ENCODE measurements around the gene RAI1.
A peak's percentile ranks its signal among the peaks of the same experiment; 100 is the strongest.

The RAI1 gene

DNA sequence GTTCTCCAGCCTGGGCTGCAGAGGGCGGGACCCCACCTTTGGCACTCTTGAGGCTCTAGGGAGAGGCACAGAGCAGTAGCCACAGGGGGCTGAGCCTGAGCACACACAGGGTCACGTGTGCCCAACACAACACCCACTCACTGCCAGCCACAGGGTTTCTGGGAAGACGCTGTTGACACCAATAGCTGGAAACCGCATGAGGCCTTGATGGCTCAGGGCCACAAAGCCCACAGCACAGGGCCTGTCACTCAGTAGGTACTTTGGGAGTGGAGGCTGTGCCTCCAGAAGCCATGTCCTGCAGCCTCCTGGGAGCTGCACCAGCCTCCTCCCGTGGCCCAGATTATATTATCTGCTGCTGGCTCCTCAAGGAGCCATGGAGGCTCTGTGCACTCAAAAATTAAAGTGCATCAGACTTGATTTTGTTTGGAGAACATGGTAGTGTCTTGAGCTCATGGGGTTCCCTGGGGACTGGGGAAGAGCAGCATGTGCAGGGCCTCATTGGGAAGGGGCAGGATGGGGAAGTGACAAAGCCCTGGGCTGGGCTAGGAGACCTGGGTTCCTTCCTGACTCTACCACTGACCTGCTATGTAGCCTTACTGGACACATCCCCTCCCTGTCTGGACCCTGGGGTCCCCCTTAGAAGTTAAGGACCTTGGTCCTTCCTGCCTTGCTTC, 168.0 kb downstream of the RAI1 start:
- peaks cover 0 to 12% (median 0%) of the 10 kb centered on the region in 11 experiments; a peak in 1 of 22 replicates for H3K36me3 ChIP-seq
- peaks cover 66 to 89% (median 76%) of the 10 kb centered on the region in 10 experiments for H3K4me1 ChIP-seq
- H4K20me1 ChIP-seq, result no peaks in the 10 kb centered on the region
- 0 out of 20 replicates have a peak overlapping the region, but pooled peaks of 1 of the 10 experiments have one; percentile 5 for H3K4me3 ChIP-seq
- no peak for TF ChIP-seq Cebpa-rat (IDR thresholded peaks at IDR 0.05)
- no peaks in the 10 kb centered on the region for H3K9me3 ChIP-seq (replicated peaks in 1 of 11)
- H3K27ac ChIP-seq, result peak overlapping the region; percentile 52 to 92 (median 83); a peak in 21 of 22 replicates
- H3K4me2 ChIP-seq, result peak overlapping the region; percentile 76 to 95 (median 90)
- H3K27me3 ChIP-seq, result no peaks in the 10 kb centered on the region
- peak overlapping the region; percentile 23 to 78 (median 63); a peak in 21 of 22 replicates for H3K9ac ChIP-seq

GRCh38 chr17:17849845-17850373, 168.7 kb downstream of the RAI1 start:
- peaks cover 0 to 12% (median 0%) of the 10 kb centered on the region in 11 experiments; a peak in 1 of 22 replicates for H3K36me3 ChIP-seq
- H3K4me3 ChIP-seq, result 0 out of 20 replicates have a peak overlapping the region, but pooled peaks of 1 of the 10 experiments have one; percentile 5
- H3K9ac ChIP-seq, result peak overlapping the region; percentile 23 to 78 (median 63); a peak in 21 of 22 replicates
- no peaks in the 10 kb centered on the region for H3K27me3 ChIP-seq
- TF ChIP-seq Cebpa-rat (IDR thresholded peaks at IDR 0.05), result no peak
- peaks cover 69 to 89% (median 79%) of the 10 kb centered on the region in 10 experiments for H3K4me1 ChIP-seq
- H3K27ac ChIP-seq, result peak overlapping the region; percentile 52 to 92 (median 83); a peak in 21 of 22 replicates
- H3K4me2 ChIP-seq, result peak overlapping the region; percentile 76 to 95 (median 90)
- no peaks in the 10 kb centered on the region for H3K9me3 ChIP-seq (replicated peaks in 1 of 11)
- no peaks in the 10 kb centered on the region for H4K20me1 ChIP-seq

DNA sequence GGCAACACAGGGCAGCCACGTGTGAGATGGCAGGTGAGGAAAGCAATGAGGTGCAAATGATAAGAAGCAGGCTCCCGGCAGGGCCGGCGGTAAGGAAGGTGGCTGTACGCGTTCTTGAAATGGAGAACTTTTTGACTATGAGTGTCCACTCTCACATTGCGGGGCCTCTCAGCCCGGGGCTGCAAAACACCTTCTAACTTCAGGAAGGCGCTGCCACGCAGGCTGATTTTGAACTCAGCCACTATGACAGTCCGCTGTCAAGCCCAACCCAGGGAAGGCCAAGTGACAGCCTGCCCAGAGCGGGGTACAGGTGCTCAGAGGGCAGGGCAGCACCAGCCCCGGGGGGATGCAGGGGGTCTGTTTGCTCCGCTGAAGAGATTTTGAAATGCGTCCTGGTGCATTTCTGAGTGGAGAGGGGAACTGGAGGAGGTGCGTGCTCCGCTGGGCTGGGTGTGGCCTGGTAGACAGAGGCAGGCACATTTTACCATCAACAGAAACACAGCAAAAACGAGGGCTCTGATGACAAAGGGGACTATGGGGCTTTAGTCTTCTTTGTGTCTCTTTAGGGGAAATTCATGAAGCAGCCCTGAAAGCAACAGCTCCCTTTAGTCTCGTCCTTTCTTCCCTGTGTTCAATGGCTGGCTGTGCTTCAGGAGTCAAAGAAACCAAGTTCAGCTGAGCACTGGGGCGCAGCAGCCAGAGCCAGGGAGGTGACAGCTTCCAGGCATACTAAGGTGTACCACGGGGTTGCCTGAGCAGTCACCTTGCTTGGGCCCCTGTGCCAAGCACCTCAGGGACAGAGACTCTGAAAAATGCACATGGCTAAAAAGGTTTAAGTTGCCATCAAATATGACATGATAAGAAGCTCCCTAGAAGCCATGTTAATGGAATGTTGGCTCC, 170.1 kb downstream of the RAI1 start:
- Histone ChIP-seq H3K27me3 (no peaks in the 10 kb centered on the region), H3K27ac (peak overlapping the region in 9 of 11 experiments; percentile 1 to 92 (median 83); a peak in 10 of 22 replicates), H3K9ac (peak overlapping the region in 6 of 11 experiments; percentile 27 to 54 (median 34); a peak in 6 of 22 replicates), H3K4me3 (no peak overlapping the region), H3K4me2 (peak overlapping the region; percentile 76 to 95 (median 90)), H4K20me1 (no peaks in the 10 kb centered on the region; a peak in 1 of 22 replicates), H3K36me3 (peaks cover 0 to 7% (median 0%) of the 10 kb centered on the region in 11 experiments; a peak in 1 of 22 replicates), H3K9me3 (replicated peaks in 1 of 11) (no peaks in the 10 kb centered on the region), H3K4me1 (peaks cover 77 to 90% (median 82%) of the 10 kb centered on the region in 10 experiments)
- no peak for TF ChIP-seq Cebpa-rat (IDR thresholded peaks at IDR 0.05)

GRCh38 chr17:17852930-17853329, 171.7 kb downstream of the RAI1 start:
- 0 out of 22 replicates have a peak overlapping the region, but pooled peaks of 2 of the 11 experiments have one; percentile 10 to 12 for H3K4me2 ChIP-seq
- H3K4me1 ChIP-seq, result peaks cover 67 to 81% (median 72%) of the 10 kb centered on the region in 10 experiments

DNA sequence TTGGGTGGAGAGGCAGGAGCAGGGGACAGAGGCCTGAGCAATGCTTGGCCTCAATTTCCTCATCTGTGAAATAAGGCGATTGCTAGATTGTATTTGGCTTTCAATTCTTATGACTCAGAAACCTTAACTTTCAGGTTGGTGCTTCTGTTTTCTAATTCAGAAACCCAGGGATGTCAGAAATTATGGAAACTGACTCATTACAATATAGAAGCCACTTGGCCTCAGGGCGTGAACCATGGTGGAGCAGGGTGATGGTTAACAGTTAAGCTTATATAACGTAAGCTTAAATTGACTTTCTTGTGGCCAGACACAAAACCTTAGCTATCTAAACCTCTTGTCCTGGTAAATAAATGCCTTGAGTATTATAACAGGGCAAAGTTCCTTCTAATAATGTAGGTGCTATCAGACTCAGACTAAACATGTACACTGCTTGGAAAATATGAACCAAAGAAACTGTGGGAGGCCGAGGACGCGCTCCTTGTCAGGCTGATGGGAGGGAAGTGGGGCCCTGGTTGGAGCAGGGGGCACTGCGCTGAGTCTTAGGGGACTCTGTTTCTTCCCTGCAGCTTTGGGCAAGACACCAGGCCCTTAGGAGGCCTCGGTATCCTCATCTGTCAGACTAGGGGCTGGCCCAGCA, 172.7 kb downstream of the RAI1 start:
- H3K9ac ChIP-seq, result no peak overlapping the region
- H3K4me3 ChIP-seq, result no peak overlapping the region
- H3K4me2 ChIP-seq, result 0 out of 22 replicates have a peak overlapping the region, but pooled peaks of 1 of the 11 experiments have one; percentile 8
- H3K9me3 ChIP-seq (replicated peaks in 1 of 11), result no peaks in the 10 kb centered on the region
- H3K4me1 ChIP-seq, result peaks cover 57 to 71% (median 62%) of the 10 kb centered on the region in 10 experiments
- H4K20me1 ChIP-seq, result no peaks in the 10 kb centered on the region; a peak in 1 of 22 replicates
- no peak for TF ChIP-seq Cebpa-rat (IDR thresholded peaks at IDR 0.05)
- no peaks in the 10 kb centered on the region for H3K27me3 ChIP-seq
- no peaks in the 10 kb centered on the region for H3K36me3 ChIP-seq
- no peak overlapping the region for H3K27ac ChIP-seq

More at GRCh38 chr17:17852930-17853329, 171.7 kb downstream of the RAI1 start:
- Histone ChIP-seq H3K4me3 (no peak overlapping the region), H3K9me3 (replicated peaks in 1 of 11) (no peaks in the 10 kb centered on the region), H3K36me3 (no peaks in the 10 kb centered on the region), H4K20me1 (no peaks in the 10 kb centered on the region; a peak in 1 of 22 replicates), H3K27ac (no peak overlapping the region), H3K27me3 (no peaks in the 10 kb centered on the region), H3K9ac (no peak overlapping the region)
- no peak for TF ChIP-seq Cebpa-rat (IDR thresholded peaks at IDR 0.05)

DNA sequence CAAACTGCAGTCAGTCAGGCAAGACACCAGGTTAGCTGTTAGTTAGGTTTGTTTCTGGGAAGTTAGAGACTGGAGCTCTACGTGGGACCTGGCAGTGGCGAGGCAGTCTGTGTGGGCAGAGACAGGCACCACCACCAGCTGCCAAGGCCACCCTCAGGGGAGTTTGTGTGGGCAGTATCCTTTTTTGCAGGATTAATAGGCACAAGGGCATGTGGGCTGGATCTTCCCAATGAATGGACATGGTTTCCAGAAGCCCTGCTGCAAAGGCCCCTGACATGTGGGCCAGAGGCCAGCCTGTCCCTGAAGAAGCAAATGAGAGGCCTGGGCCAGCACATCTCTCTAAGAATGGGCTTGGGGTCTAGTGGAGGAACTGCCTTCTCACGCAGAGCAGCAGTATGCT, 174.7 kb downstream of the RAI1 start:
- H3K27ac ChIP-seq, result peak overlapping the region in 1 of 11 experiments; percentile 13; a peak in 1 of 22 replicates
- H3K9ac ChIP-seq, result peak overlapping the region in 7 of 11 experiments; percentile 15 to 34 (median 21); a peak in 6 of 22 replicates
- peaks cover 0 to under 1% (median 0%) of the 10 kb centered on the region in 11 experiments; a peak in 1 of 22 replicates for H3K36me3 ChIP-seq
- peaks cover 0 to 14% (median 0%) of the 10 kb centered on the region in 11 experiments; a peak in 3 of 22 replicates for H4K20me1 ChIP-seq
- TF ChIP-seq Cebpa-rat (IDR thresholded peaks at IDR 0.05), result no peak
- no peaks in the 10 kb centered on the region for H3K27me3 ChIP-seq
- no peak overlapping the region for H3K4me3 ChIP-seq
- peaks cover 37 to 58% (median 43%) of the 10 kb centered on the region in 10 experiments for H3K4me1 ChIP-seq
- no peaks in the 10 kb centered on the region for H3K9me3 ChIP-seq (replicated peaks in 1 of 11)
- H3K4me2 ChIP-seq, result peak overlapping the region; percentile 16 to 68 (median 50); a peak in 19 of 22 replicates

DNA sequence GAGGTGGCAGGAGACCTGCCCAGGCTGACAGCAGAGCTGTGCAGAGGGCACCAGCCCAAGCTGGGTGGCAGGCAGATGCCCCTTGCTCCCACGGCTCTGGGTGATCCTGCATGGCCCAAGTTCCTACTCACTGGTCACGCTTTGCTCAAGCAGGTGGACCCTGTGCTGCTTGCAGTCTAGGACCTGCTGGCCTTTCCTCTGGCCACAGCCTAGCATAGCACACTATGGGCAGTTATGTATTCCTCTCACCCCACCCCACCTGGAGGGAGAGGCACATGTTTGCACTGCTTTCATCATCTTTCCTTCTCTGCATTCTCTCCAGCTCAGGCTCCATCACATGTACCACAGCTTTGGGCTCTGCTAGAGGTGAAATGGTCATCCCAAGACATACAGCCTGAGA, 175.1 kb downstream of the RAI1 start:
- peak overlapping the region in 1 of 11 experiments; percentile 13; a peak in 1 of 22 replicates for H3K27ac ChIP-seq
- H3K27me3 ChIP-seq, result no peaks in the 10 kb centered on the region
- peaks cover 0 to 3% (median 0%) of the 10 kb centered on the region in 11 experiments; a peak in 1 of 22 replicates for H3K36me3 ChIP-seq
- H3K4me1 ChIP-seq, result peaks cover 33 to 54% (median 39%) of the 10 kb centered on the region in 10 experiments
- peaks cover 0 to 17% (median 0%) of the 10 kb centered on the region in 11 experiments; a peak in 3 of 22 replicates for H4K20me1 ChIP-seq
- no peak overlapping the region for H3K4me3 ChIP-seq
- H3K9me3 ChIP-seq (replicated peaks in 1 of 11), result no peaks in the 10 kb centered on the region
- TF ChIP-seq Cebpa-rat (IDR thresholded peaks at IDR 0.05), result no peak
- H3K4me2 ChIP-seq, result peak overlapping the region; percentile 16 to 68 (median 50); a peak in 19 of 22 replicates
- peak overlapping the region in 6 of 11 experiments; percentile 15 to 34 (median 24); a peak in 5 of 22 replicates for H3K9ac ChIP-seq

DNA sequence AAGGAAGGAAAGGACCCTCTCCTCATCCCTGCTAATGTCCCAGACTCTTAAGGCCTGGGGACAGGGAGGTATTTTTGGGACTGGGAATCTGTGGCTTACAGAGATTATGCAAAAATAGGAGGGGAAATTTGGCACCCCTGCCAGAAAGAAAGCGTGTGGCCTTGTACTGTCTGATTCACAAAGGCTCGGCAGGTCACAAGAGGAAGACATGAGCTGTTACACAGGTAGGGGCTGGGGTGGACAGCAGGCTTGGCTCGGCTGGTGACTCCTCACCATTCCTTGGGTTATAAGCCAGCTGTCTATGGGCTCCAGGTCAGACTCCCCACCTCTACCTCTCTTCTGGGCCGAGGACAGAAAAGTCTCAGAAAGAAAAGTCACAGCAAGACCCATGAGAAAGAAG, 176.2 kb downstream of the RAI1 start:
- no peak overlapping the region for H3K27ac ChIP-seq
- no peaks in the 10 kb centered on the region for H3K9me3 ChIP-seq (replicated peaks in 1 of 11)
- peaks cover 0 to 24% (median 0%) of the 10 kb centered on the region in 11 experiments; a peak in 3 of 22 replicates for H4K20me1 ChIP-seq
- H3K4me1 ChIP-seq, result peaks cover 25 to 44% (median 29%) of the 10 kb centered on the region in 10 experiments
- H3K4me2 ChIP-seq, result no peak overlapping the region
- TF ChIP-seq Cebpa-rat (IDR thresholded peaks at IDR 0.05), result no peak
- H3K9ac ChIP-seq, result peak overlapping the region in 3 of 11 experiments; percentile 5 to 31 (median 15); a peak in 2 of 22 replicates
- no peaks in the 10 kb centered on the region for H3K27me3 ChIP-seq
- no peak overlapping the region for H3K4me3 ChIP-seq
- peaks cover 0 to 5% (median 0%) of the 10 kb centered on the region in 11 experiments; a peak in 2 of 22 replicates for H3K36me3 ChIP-seq
